GM18499 (cell line): ENCODE measurements around the gene LGR6.
"Not testable (repeated sequence)": the region's sequence is repeated elsewhere in the genome, so short reads cannot be mapped to it uniquely, and the experiment has no call there.

Source experiments
- ATAC-seq: cut with Tn5 transposase; IDR thresholded peaks from one replicate; pipeline ENCODE4 v1.9.1; 2021; ENCODE audit warnings: moderate number of reproducible peaks; ENCODE audit not compliant: insufficient read depth, unreplicated experiment

LGR6 gene, protein sequence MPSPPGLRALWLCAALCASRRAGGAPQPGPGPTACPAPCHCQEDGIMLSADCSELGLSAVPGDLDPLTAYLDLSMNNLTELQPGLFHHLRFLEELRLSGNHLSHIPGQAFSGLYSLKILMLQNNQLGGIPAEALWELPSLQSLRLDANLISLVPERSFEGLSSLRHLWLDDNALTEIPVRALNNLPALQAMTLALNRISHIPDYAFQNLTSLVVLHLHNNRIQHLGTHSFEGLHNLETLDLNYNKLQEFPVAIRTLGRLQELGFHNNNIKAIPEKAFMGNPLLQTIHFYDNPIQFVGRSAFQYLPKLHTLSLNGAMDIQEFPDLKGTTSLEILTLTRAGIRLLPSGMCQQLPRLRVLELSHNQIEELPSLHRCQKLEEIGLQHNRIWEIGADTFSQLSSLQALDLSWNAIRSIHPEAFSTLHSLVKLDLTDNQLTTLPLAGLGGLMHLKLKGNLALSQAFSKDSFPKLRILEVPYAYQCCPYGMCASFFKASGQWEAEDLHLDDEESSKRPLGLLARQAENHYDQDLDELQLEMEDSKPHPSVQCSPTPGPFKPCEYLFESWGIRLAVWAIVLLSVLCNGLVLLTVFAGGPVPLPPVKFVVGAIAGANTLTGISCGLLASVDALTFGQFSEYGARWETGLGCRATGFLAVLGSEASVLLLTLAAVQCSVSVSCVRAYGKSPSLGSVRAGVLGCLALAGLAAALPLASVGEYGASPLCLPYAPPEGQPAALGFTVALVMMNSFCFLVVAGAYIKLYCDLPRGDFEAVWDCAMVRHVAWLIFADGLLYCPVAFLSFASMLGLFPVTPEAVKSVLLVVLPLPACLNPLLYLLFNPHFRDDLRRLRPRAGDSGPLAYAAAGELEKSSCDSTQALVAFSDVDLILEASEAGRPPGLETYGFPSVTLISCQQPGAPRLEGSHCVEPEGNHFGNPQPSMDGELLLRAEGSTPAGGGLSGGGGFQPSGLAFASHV

DNA sequence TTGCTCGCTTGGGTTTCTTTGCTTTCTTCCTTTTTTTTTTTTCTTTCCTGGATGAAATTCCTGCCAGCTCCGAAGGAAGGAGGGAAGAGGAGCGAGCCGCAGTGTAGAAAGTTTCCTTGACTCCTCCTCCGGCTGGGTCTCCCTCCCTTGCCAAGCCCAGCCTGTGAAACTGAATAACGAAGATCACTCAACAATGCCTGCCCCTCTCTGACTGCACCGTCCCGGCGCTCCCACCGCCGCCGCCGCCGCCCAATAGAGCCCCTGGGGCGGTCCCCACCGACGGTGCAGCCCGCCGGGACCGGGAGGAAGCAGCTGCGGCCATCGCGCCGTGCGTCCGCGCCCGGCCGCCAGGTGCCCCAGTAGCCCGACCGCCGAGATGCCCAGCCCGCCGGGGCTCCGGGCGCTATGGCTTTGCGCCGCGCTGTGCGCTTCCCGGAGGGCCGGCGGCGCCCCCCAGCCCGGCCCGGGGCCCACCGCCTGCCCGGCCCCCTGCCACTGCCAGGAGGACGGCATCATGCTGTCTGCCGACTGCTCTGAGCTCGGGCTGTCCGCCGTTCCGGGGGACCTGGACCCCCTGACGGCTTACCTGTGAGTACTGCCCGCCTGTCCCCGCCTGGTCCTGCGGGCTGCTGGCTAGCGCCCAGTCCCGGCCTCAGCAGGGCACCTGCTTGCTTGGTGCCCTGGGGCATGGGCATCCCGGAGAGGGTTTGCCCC lies at the start of gene LGR6:
Gene LGR6 (plus strand): TSS at position 186 of the 714 bp plus-strand sequence. CDS start 191 bp downstream, at position 377.
- no peak for ATAC-seq

DNA sequence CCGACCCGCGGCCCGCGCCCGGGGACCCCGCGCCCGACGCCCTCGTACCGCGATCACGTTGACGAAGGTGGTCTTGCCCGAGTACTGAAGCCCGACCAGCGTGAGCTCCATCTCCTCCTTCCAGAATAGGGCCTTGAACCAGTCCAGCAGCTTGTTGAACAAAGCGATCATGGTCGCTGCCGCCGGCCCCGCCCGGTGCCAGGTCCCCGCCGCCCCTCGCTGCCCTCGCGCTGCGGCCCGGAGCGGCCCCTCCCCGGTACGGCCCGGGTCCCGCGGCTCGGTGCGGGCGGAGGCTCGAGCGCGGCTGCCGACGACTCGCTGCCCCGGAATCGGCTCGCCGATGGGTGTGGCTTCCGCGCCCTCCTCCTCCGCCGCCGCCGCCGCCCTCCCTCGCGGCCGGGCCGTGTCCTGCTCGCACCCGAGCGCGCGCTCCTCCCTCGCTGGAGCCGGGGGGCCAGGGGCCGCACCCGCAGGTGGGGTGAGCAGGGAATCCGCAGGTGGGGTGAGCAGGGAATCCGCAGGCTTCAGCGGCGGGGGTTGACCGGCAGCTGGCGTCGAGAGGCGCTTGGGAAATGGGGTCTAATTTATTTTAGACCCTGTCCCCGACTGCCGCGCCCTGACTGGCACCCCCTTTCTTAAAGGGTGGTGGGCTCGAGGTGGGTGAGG lies 49.1 kb upstream of the LGR6 start, which contains the start of gene ARL8A:
Gene ARL8A (minus strand): TSS at position 336 of the 666 bp plus-strand sequence. CDS start 165 bp downstream, at position 171.
- no peak for ATAC-seq

DNA sequence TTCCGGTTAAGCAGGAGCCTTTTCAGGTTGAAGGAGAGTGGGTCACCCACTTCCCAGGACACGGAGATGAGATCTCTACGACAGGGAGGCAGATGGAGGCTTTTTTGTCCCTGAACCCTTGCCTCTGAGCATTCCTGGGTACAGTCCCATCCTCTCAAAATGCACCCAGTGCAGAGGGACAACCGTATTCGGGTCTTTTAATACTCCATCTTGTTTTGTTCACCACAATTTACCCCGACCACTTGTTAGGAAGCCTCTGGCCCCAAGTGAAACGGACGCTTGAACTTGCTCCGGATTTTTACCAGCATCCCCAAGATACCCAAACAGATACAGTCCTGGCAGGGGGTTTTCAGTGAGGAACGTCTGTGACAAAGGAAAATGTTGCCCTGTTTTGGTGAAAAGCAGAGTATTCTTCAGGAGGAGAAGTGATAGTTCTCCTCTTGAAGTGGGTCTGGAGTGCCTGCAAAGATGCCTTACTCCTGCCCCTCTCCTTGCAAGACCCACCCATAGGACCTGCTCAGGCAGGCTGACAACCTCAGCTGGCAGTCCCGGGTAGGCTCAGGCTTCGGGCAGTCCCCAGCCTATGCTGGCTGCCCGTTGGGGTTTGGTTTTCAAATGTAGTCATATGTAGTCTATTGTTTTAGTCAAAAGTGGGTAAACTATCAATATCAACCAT lies 48.4 kb upstream of the LGR6 start:
- ATAC-seq = no peak

DNA sequence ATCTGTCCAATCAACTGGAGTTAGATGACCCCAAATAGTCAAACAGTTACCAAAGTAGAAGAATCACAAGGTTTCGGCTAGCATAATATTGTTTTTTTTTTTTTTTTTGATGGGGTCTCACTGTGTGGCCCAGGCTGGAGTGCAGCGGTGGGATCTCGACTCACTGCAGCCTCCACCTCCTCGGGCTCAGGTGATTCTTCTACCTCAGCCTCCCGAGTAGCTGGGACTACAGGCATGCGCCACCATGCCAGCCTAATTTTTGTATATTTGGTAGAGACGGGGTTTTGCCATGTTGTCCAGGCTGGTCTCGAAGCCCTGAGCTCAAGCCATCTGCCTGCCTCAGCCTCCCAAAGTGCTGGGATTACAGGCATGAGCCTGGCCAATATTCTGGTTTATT lies 47.9 kb upstream of the LGR6 start:
- ATAC-seq = not testable (repeated sequence)

DNA sequence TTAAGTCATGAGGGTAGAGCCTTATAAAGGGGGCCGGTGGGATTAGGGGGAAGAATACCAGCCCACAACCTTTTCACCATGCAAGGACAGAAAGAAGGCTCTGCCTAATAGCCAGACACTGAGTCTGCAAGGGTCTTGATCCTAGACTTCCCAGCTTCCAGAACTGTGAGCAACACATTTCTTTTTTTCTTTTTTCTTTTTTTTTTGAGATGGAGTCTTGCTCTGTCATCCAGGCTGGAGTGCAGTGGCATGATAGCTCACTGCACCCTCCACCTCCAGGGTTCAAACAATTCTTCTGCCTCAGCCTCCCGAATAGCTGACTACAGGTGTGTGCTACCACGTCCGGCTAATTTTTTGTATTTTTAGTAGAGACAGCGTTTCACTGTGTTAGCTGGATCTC lies 47.3 kb upstream of the LGR6 start:
- no peak for ATAC-seq

DNA sequence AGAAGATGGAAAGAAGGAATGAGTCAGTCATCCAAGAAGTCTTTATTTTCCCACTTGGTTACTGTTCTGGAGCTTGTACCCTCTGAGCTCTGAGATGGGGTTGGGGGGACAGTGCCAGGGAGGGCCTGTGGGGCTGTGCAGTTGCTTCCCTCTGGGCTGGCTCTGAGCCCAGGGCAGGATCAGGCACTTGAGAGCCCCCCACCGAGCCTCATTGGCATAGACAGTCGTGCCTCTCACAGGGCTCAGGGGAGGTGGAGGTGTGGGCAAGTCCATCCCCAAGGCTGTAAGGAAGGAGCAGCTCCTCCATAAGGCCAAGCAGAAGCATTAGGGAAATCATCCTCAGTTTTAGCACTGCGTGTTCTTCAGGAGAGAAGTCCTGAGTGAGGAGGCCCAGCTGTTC lies 46.6 kb upstream of the LGR6 start:
- ATAC-seq = no peak

DNA sequence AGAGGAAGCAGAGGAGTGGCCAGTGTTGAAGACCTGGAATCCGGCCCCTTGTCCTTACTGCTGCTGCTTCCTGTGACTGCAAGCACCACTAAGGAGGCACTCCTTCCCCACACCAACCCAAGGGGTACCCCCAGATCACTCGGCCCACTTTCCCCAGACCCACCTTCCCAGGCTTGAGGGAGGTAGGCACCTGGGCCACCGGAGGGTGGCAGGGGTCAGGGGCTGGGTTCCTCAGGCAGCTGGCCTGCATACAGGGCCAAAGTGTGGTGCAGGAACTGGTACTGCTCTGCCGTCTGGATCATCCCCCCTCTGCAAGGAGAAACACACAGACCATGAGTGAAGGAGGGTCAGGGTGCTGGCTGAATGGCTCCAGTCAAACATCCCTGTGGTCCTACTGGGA lies 45.2 kb upstream of the LGR6 start:
- ATAC-seq = no peak

DNA sequence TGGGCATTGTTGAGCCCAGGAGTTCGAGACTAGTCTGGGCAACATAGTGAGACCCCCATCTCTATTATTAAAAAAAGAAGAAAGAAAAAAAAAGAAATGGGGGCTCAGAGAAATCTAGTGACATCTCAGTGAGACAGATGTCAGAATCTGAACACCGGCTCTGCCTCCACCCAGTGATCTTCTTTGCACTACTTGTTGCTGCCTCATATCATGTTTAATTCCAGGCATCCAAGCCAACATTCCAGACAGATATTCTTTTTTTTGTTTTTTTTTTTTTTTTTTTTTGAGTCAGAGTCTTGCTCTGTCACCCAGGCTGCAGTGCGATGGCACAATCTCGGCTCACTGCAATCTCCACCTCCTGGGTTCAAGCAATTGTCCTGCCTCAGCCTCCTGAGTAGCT lies 44.0 kb upstream of the LGR6 start:
- no peak for ATAC-seq

DNA sequence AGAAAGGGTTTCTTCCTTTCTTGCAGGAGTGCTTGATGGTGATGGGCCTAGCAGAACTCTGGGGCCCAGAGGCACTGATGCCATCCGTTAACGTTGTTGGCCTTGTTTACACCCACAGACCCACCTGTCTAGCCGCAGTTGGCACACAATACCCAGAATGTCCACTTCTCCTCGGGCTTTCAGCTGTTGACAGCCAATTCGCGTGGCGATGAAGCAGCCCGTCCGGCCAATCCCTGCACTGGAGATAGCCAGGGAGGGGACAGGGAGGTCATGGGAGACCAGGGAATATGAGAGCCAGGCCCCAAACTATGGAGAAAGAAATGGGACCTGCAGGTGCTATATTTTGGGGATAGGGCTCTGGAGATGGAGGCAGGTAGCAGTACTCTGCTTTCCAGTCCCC lies 43.4 kb upstream of the LGR6 start:
- no peak for ATAC-seq

DNA sequence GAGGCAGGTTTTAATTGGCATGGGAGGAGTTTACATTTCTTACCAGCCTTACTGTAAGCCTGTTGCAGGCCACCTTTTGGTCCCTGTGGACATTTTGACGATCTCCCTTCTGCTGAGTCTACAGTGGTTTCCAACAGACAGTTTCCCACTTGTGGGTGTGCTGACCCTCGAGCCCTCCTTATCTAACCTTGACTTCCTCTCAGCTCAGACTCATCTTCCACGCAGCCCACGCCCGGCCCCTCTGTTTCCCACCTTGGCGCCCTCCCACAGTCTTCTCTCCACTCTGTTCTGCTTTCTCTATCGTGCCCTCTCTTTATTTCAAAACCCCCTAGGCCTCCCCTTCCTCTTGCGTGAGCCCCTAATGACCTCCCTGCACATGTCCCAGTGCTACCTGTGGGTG lies 43.0 kb upstream of the LGR6 start:
- ATAC-seq = no peak

DNA sequence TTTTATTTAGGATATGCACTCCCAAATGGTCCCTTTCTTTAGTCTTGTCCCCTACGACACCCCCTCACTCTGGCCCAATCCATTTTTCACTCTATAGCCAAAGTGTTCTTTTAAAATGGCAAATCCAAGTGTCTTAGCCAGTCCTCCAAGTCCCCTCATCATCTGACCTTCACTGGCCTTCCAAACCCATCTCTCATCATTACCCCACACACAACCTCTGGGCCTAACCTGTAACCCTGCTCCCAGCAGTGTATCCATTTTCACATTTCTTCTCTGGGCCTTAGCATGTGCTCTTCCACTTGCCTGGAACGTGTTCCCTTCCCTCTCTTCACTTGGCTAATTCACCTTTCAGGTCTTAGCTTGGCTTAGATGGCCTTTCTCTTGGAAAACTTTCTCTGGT lies 42.6 kb upstream of the LGR6 start:
- no peak for ATAC-seq

DNA sequence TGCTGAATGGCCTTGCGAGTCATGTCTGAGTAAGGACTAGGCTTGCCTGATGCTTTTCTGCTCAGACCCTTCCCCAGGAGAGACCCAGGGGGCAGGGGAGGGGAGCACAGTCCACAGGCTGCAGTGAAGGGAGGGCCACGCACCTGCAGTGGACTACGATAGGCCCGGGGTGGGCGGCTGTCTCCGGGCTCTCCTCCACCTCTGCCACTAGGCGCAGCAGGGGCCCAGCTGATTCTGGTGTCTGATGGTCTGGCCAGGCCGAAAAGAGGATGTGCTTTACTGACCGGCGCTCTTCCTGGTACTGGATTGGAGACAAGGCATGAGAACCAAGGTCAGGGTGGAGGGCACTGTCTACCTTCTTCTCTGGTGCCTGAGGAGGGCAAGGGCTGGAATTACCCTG lies 41.2 kb upstream of the LGR6 start:
- no peak for ATAC-seq

DNA sequence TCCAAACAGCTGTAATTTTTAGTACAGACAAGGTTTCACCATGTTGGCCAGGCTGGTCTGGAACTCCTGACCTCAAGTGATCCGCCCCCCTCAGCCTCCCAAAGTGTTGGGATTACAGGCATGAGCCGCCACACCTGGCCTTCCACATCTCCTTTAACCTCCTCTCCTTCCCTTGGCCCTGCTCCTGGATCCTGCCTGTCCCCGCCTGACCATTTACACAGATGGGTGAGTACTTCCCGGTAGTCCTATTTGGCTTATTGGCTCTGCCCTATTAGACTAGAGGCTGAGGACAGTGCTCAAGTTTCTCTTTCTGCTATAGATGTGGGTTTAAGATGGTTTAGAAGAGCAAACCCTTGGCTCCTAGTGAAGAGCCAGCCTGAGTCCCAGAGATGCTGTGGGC lies 40.3 kb upstream of the LGR6 start:
- no peak for ATAC-seq

DNA sequence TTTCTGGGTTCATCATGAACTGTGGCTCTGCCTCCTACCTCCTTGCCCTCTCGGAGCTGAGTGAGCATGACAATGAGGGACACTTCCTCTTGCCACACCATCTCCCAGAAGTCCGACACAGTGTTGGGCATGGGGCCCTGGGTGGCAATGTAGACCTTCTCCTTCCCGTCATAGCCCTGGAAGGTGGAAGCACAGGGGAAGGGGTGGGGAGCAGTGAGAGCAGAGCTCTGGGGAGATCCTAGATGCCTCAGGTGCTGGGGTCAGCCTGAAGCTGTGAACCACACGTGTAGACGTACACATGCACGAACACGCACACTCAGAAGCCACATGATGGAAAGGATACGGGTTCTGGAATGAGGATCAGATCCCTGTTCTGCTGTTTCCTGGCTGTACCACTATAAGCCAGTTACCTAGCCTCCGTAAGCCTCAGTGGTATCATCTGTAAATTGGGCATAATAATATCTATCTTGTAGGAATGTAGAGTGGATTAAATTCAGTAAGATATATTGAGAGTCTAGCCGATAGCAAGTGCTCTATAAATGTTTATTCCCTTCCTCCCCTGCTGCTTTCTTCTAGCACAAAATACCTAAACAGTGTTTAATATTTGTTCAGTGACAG lies 39.3 kb upstream of the LGR6 start:
- ATAC-seq = no peak

DNA sequence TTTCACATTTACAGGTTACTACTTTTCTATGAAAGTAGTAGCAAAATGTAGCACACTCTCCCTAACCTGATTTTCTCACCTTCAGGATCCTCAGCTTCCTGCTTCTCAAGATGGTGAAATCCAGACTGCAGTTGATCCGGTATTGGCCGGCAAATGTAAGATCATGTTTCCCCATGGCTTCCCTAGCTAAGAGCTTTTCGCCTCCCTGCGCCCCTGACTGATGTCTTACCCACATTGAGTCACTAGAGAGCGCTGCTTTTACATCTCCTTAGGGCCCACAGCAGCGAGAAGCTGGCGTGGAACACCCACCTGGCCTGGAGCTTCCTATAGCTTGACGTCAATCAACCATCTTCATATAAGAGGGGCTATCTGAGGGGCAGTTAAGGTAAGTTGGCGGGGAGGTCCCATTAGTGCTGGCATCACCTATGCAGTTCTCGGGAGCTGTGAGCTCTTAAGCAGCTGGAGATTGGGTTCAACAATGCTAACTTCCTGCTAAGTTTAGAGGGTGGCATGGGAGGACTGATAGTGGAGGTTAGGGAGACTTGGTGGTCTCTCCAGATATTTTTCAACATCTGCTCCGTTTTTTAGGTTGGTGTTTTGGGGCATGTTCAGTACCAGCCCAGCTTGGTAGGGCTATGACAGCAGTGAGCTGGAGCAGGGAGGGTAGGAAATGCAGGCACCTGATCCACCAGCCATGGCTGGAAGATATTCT lies 38.7 kb upstream of the LGR6 start:
- no peak for ATAC-seq

DNA sequence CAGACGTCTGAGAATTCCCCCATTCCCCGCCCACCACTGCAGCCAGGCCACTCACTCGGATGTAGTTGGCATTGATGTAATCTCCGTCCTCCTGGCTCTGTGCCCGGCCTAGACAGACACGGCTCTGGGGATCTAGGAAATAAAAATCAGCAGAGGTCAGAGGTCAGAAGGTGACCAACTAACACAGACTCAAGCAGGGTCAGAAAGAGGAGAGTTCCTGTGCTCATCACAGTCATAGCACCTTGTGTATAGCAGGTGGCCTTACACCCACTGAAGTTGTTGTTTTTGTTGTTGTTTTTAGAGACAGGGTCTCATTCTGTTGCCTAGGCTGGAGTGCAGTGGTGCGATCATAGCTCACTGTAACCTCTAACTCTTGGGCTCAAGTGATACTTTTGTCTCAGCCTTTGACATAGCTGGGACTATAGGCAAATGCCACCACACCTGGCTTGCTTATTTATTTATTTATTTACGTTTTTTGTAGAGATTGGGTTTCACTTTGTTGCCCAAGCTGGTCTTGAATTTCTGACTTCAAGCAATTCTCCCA lies 38.0 kb upstream of the LGR6 start:
- ATAC-seq = no peak

DNA sequence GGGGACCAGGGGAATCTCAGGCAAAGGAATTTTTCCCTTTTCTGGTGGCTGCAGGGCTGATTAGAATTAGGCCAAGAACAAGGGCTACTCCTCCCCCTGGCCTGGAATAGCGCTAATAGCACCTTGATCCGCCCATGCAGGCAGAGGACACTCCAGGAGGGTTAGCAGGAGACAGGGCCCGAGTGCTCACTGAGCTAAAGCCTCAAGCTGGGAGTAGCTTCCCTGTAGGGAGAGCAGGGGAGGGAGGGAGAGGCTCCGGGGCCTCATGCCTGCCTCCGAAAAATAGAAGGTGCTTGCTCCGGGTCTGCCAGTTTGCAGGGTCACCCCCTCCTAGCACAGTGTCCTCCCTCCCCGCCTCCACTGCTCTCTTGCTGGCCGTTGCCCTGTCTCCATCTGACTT lies 37.0 kb upstream of the LGR6 start:
- ATAC-seq = no peak

DNA sequence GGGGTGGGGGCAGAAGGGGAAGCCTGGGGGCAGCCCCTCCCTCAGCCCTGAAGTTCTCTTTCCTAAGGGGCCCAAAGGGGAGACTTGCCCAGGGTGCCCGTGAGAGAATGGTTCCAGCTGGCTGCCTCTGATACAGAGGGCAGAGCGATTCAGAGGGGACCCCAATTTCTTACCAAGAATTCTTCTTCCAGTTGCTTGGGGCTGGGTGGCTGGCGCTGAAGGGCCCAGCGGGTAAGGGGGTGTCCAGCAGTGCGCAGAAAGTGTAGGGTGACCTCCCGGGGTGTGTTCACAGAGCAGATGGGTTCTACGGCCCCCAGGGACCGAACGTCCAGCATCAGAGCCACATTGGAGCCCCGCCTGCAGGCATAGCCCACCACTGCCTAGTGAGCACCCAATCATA lies 35.7 kb upstream of the LGR6 start:
- ATAC-seq = no peak
